Measurements from ENCODE around the gene EGFL7.

The EGFL7 gene

GRCh38 chr9:136662656-136663581 is at the start of gene EGFL7:
EGFL7 (plus strand) TSS chr9:136662916; CDS start chr9:136668283, 5,367 bp downstream.
- no peak for DNase-seq (ENCODE audit: low read depth in 3 of 3)

- DNase-seq (ENCODE audit: low read depth in 3 of 3) = no peak
These were observed 48.8 kb upstream of the EGFL7 start for GRCh38 chr9:136613824-136614371.

- DNase-seq (ENCODE audit: low read depth in 3 of 3) = no peak
These were observed 48.3 kb upstream of the EGFL7 start for GRCh38 chr9:136614372-136614922.

- DNase-seq (ENCODE audit: low read depth in 3 of 3) = no peak
These were observed 47.6 kb upstream of the EGFL7 start for GRCh38 chr9:136614967-136615623.

- no peak for DNase-seq (ENCODE audit: low read depth in 3 of 3)
These were observed 46.9 kb upstream of the EGFL7 start for GRCh38 chr9:136615631-136616306.

- DNase-seq (ENCODE audit: low read depth in 3 of 3) = no peak
These were observed 46.4 kb upstream of the EGFL7 start for GRCh38 chr9:136616307-136616635.

GRCh38 chr9:136616948-136617695 is 45.6 kb upstream of the EGFL7 start:
- DNase-seq (ENCODE audit: low read depth in 3 of 3) = no peak

GRCh38 chr9:136617746-136618579 is 44.8 kb upstream of the EGFL7 start:
- no peak for DNase-seq (ENCODE audit: low read depth in 3 of 3)

GRCh38 chr9:136618580-136619547 is 43.9 kb upstream of the EGFL7 start:
- DNase-seq (ENCODE audit: low read depth in 3 of 3) = no peak

GRCh38 chr9:136619742-136620440 is 42.8 kb upstream of the EGFL7 start:
- no peak for DNase-seq (ENCODE audit: low read depth in 3 of 3)

GRCh38 chr9:136620441-136621018 is 42.2 kb upstream of the EGFL7 start:
- no peak for DNase-seq (ENCODE audit: low read depth in 3 of 3)

- DNase-seq (ENCODE audit: low read depth in 3 of 3) = no peak
These were observed 41.5 kb upstream of the EGFL7 start for GRCh38 chr9:136621019-136621733.

- no peak for DNase-seq (ENCODE audit: low read depth in 3 of 3)
These were observed 41.0 kb upstream of the EGFL7 start for GRCh38 chr9:136621734-136622093.

GRCh38 chr9:136622538-136622948 is 40.2 kb upstream of the EGFL7 start:
- DNase-seq (ENCODE audit: low read depth in 3 of 3) = no peak

GRCh38 chr9:136623016-136623841 is 39.5 kb upstream of the EGFL7 start:
- DNase-seq (ENCODE audit: low read depth in 3 of 3) = no peak

GRCh38 chr9:136623842-136624183 is 38.9 kb upstream of the EGFL7 start:
- DNase-seq (ENCODE audit: low read depth in 3 of 3) = no peak
